GM12878 (cell line): ENCODE data around the gene WDFY3. TPM values are rescaled to one million over a fixed set of nuclear protein-coding genes. Genes with fewer than 3 reads are reported as not detected.

ENCODE experiments used
- ATAC-seq: fragments of 200-7000 bp; cut with Tn5 transposase; 3 replicates; pipeline ENCODE4 v1.9.1; 2020; ENCODE audit warnings: mild to moderate bottlenecking, moderate library complexity
- BruUV-seq: library from RNA; stranded (reverse); fragments of 400-500 nt; replicated peaks from 2 replicates; lab custom pipeline; 2021; lab: Mats Ljungman, UMichigan
- CTCF ChIA-PET: fragments of 300-600 bp; sonication (Branson Sonifier 250); formaldehyde crosslinking; extraction: SDS; loops from one replicate; lab custom pipeline; 2021; ENCODE audit warnings: inconsistent platforms; lab: Yijun Ruan, JAX
- POLR2A ChIA-PET: fragments of 350-600 bp; formaldehyde crosslinking; extraction: SDS; loops from one replicate; lab custom pipeline; 2021; ENCODE audit warnings: inconsistent platforms; lab: Charles Lee
- RAD21 ChIA-PET: fragments of 300-600 bp; sonication (Branson Sonifier 250); formaldehyde crosslinking; loops from one replicate; lab custom pipeline; 2023; ENCODE audit warnings: antibody characterized with exemption; ENCODE audit not compliant: unreplicated experiment; lab: Charles Lee
- SMC1A ChIA-PET: fragments of 300-600 bp; sonication (Branson Sonifier 250); formaldehyde crosslinking; loops from one replicate; lab custom pipeline; 2023; ENCODE audit not compliant: unreplicated experiment, uncharacterized antibody; lab: Charles Lee
- DNase-seq: peaks from one replicate; pipeline ENCODE4 v3.0.0-alpha.2; 2011; ENCODE audit warnings: low read depth, low spot score
- FAIRE-seq: peaks from 3 replicates; lab custom pipeline; 2011; peaks lifted over from hg19 to GRCh38; lab: Jason Lieb, UNC
- H2AFZ ChIP-seq: 2 replicates; pipeline ENCODE4 v1.6.0; 2011; ENCODE audit warnings: low read depth, low read length, control low read depth; ENCODE audit not compliant: control insufficient read depth
- H3K27ac ChIP-seq: 2 replicates; pipeline ENCODE4 v1.5.1; 2011; ENCODE audit warnings: control low read depth; ENCODE audit not compliant: control insufficient read depth, insufficient read depth
- H3K27me3 ChIP-seq, 2 experiments: replicated peaks in 1 of 2; 2 replicates each; pipeline versions ENCODE4 v1.6.0 to v1.6.1; 2011; ENCODE audit warnings: low read length in 1 of 2; ENCODE audit not compliant: control insufficient read depth in 2 of 2, insufficient read depth in 2 of 2
- H3K36me3 ChIP-seq, 2 experiments: 2 replicates each; pipeline ENCODE4 v1.5.1; 2011; ENCODE audit warnings: low read length in 1 of 2; ENCODE audit not compliant: control insufficient read depth in 2 of 2, insufficient read depth in 2 of 2
- H3K4me1 ChIP-seq: 2 replicates; pipeline ENCODE4 v1.6.1; 2011; ENCODE audit warnings: mild to moderate bottlenecking, low read length, moderate library complexity, mixed read lengths; ENCODE audit not compliant: control insufficient read depth, insufficient read depth
- H3K4me2 ChIP-seq: 2 replicates; pipeline ENCODE4 v1.6.0; 2011; ENCODE audit warnings: control low read depth; ENCODE audit not compliant: control insufficient read depth, insufficient read depth
- H3K4me3 ChIP-seq: fragments of 200-600 bp; sonication (generic); 2 replicates; pipeline ENCODE4 v1.5.1; 2016
- H3K79me2 ChIP-seq: 2 replicates; pipeline ENCODE4 v1.6.0; 2011; ENCODE audit warnings: low read length; ENCODE audit not compliant: control insufficient read depth, insufficient read depth
- H3K9ac ChIP-seq: 2 replicates; pipeline ENCODE4 v1.8.0; 2011; ENCODE audit warnings: low read length, control low read depth, mixed read lengths; ENCODE audit not compliant: control insufficient read depth, insufficient read depth
- H3K9me3 ChIP-seq: replicated peaks from 3 replicates; pipeline ENCODE4 v1.5.1; 2011; ENCODE audit warnings: mild to moderate bottlenecking, low read length; ENCODE audit not compliant: control insufficient read depth, insufficient read depth
- H4K20me1 ChIP-seq: 2 replicates; pipeline ENCODE4 v1.6.0; 2011; ENCODE audit not compliant: control insufficient read depth, insufficient read depth
- CEBPZ ChIP-seq: fragments of 150-350 bp; IDR thresholded peaks from 2 replicates; pipeline ENCODE4 v1.6.1; 2016; ENCODE audit warnings: low read depth, low read length
- CTCF ChIP-seq, 3 experiments: IDR thresholded peaks in 2 of 3; conservative IDR thresholded peaks in 1 of 3; 2 replicates each; pipeline ENCODE4 v1.5.1; 2011; ENCODE audit warnings: low read depth in 3 of 3, low read length in 3 of 3, mild to moderate bottlenecking in 3 of 3, control low read depth in 2 of 3, moderate library complexity in 2 of 3, inconsistent platforms in 1 of 3, mixed read lengths in 1 of 3; ENCODE audit not compliant: control insufficient read depth in 2 of 3, insufficient read depth in 1 of 3; ENCODE audit errors: extremely low read depth in 1 of 3
- E2F4 ChIP-seq: IDR thresholded peaks from 2 replicates; pipeline ENCODE4 v1.6.1; 2012; ENCODE audit warnings: low read depth, low read length, improper control_type of control experiment
- GATAD2B ChIP-seq: fragments of 450-650 bp; conservative IDR thresholded peaks from 2 replicates; pipeline ENCODE4 v1.6.1; 2017; ENCODE audit warnings: low read depth, mild to moderate bottlenecking, moderate library complexity
- MYC ChIP-seq: IDR thresholded peaks from 2 replicates; pipeline ENCODE4 v1.6.1; 2011; ENCODE audit warnings: mild to moderate bottlenecking, low read length, moderate library complexity, inconsistent platforms; ENCODE audit not compliant: insufficient read depth, insufficient replicate concordance, insufficient read length, severe bottlenecking
- NKRF ChIP-seq: fragments of 450-650 bp; conservative IDR thresholded peaks from 2 replicates; pipeline ENCODE4 v1.6.1; 2017; ENCODE audit warnings: mild to moderate bottlenecking, moderate library complexity
- POLR2AphosphoS2 ChIP-seq: IDR thresholded peaks from 2 replicates; pipeline ENCODE4 v1.6.1; 2011; ENCODE audit warnings: low read depth, mild to moderate bottlenecking, low read length, improper control_type of control experiment, moderate library complexity
- SMC3 ChIP-seq: IDR thresholded peaks from 2 replicates; pipeline ENCODE4 v1.6.1; 2011; ENCODE audit warnings: low read length, improper control_type of control experiment, borderline replicate concordance
- USF2 ChIP-seq: IDR thresholded peaks from 2 replicates; pipeline ENCODE4 v1.6.1; 2011; ENCODE audit warnings: low read depth, low read length, improper control_type of control experiment, borderline replicate concordance
- WGBS: methylation state at CpG from one replicate; pipeline ENCODE4 v1.1.6; 2016; ENCODE audit warnings: low lambda C conversion rate; ENCODE audit not compliant: insufficient replicate concordance, insufficient coverage; ENCODE audit errors: missing lambda C conversion rate; 5-methylcytosine and 5-hydroxymethylcytosine counted together
- in situ Hi-C: fragments of 300-500 bp; cut with MboI; formaldehyde crosslinking; loops from 9 replicates; pipeline ENCODE4 v1.14.3; 2018; ENCODE audit warnings: mixed read lengths
- intact Hi-C: fragments of 100-400 bp; cut with micrococcal nuclease; formaldehyde crosslinking; loops from one replicate; pipeline ENCODE4 v1.14.2; 2022; ENCODE audit not compliant: unreplicated experiment
- polyA plus RNA-seq, 11 experiments: library from polyadenylated mRNA; depleted of rRNA in 4 of 11; unstranded in 6 of 11; stranded (reverse) in 5 of 11; fragments of >200 nt; fragmentation: Nextera tagmentation in 4 of 11; fragmentation: Illumina TruSeq in 1 of 11; extraction: Ambion mirVana in 4 of 11; extraction: Trizol in 1 of 11; gene quantifications; 1 replicate in 1 of 11; 2 replicates in 10 of 11; pipeline versions ENCODE4 v1.2.1 to v1.2.3, GENCODE V29; 2011 to 2016; ENCODE audit warnings: inconsistent platforms in 2 of 11, missing spikeins in 2 of 11, low read depth in 1 of 11
- total RNA-seq, 4 experiments: library from RNA; depleted of rRNA in 3 of 4; stranded (reverse); fragments of >200 nt in 3 of 4; fragmentation: Illumina TruSeq in 1 of 4; extraction: Trizol in 1 of 4; gene quantifications; 2 replicates each; pipeline versions ENCODE4 v1.2.1 to v1.2.3, GENCODE V29; 2013 to 2021

The WDFY3 gene
- total and polyA plus RNA-seq, 10 of the 15 experiments (the other 5 are each of a cell fraction or from before 2014, with no cell fraction given), result 0.01 to 0.23 (median 0.12) TPM; not detected in 2

- no peak overlapping the region for H3K4me3 ChIP-seq
- in situ Hi-C loops, result loop anchor here (10.0 kb wide), 1 partner anchor 224 kb away; no protein-coding TSS in a partner anchor
- H2AFZ ChIP-seq, result no peak overlapping the region
- no peak overlapping the region for H3K27ac ChIP-seq
- H3K9me3 ChIP-seq, result no peaks in the 10 kb centered on the region
- intact Hi-C loops, result loop anchor here (1.0 kb wide), 1 partner anchor 220 kb away; no protein-coding TSS in a partner anchor
- ATAC-seq, result peak; percentile 74
- ChIA-PET POLR2A (no interaction called here), CTCF (interaction anchor here (0.7 to 3.0 kb wide), 8 partner anchors 12 to 1483 kb away, joined by 3 to 29 read pairs (median 4); no protein-coding TSS in a partner anchor), SMC1A (interaction anchor here (0.9 to 1.2 kb wide), 3 partner anchors 17 to 221 kb away, joined by 3 to 9 read pairs (median 4); no protein-coding TSS in a partner anchor), RAD21 (interaction anchor here (1.6 kb wide), 1 partner anchor 221 kb away, joined by 9 read pairs; no protein-coding TSS in a partner anchor)
- no peaks in the 10 kb centered on the region for H3K4me1 ChIP-seq
- H3K9ac ChIP-seq, result no peak overlapping the region
- H3K79me2 ChIP-seq, result no peaks in the 10 kb centered on the region
- FAIRE-seq, result no peak
- 0% methylated on average over 1 of the region's 1 CpG for WGBS
- no peaks in the 10 kb centered on the region for H3K36me3 ChIP-seq
- H3K27me3 ChIP-seq, result no peaks in the 10 kb centered on the region
- no peak for DNase-seq
- H3K4me2 ChIP-seq, result no peak overlapping the region
- BruUV-seq, result no TSS peak
- H4K20me1 ChIP-seq, result no peaks in the 10 kb centered on the region
- TF ChIP-seq GATAD2B, result no peak
- TF ChIP-seq POLR2AphosphoS2, result no peak
- no peak for TF ChIP-seq CEBPZ
- TF ChIP-seq CTCF (IDR thresholded peaks at IDR 0.05 in 2 of 3, conservative IDR thresholded peaks at IDR 0.05 in 1 of 3; ENCODE audit: control insufficient read depth in 2 of 3, extremely low read depth in 1 of 3, insufficient read depth in 1 of 3, low read depth in 3 of 3, low read length in 3 of 3), result peak; percentile 52 to 60 (median 56)
- TF ChIP-seq NKRF, result no peak
- peak; percentile 49; the same call in 1 of the 2 replicates for TF ChIP-seq SMC3
- no peak for TF ChIP-seq E2F4
- TF ChIP-seq MYC, result no peak
- TF ChIP-seq USF2, result no peak
Observed at GRCh38 chr4:84750260-84750959, 216.1 kb downstream of the WDFY3 start.
